Breast epithelium (tissue), 3 donors: ENCODE data around the gene TMEM229B.

Experiments used
- POLR2A ChIP-seq: fragments of 450-650 bp; IDR thresholded peaks from one replicate; pipeline ENCODE4 v1.6.1; 2016; ENCODE audit warnings: antibody characterized with exemption, mild to moderate bottlenecking, moderate library complexity
- POLR2AphosphoS5 ChIP-seq, 3 donors: sonication (generic); formaldehyde crosslinking; IDR thresholded peaks; one replicate each; pipeline ENCODE4 v1.6.1; 2017; ENCODE audit warnings: antibody characterized with exemption in 3 of 3
- TF ChIP-seq, protein P1 (sequence below), 3 donors: fragments of 450-650 bp; IDR thresholded peaks; one replicate each; pipeline ENCODE4 v1.5.1; 2016 to 2017; ENCODE audit warnings: antibody characterized with exemption in 3 of 3, mild to moderate bottlenecking in 3 of 3, moderate library complexity in 3 of 3

DNA sequence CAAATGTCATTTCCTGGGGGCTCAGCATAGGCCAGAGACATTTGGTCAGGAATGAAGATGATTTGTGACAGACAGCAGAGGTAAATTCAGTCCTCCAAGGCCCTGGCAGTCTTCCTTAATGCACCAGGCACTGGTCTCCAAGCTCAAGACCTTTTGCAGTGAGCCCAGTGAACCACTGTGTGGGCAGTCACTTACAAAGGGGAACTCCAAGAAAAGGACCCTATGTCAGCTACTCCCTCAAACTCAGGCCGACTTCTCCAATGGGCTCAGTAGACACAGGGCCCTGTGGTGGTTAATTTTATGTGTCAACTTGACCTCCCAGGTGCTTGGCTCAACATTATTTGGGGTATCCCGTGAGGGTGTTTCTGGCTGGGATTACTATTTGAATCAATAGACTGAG is 47.3 kb downstream of the TMEM229B start:
- TF ChIP-seq, protein P1, sequence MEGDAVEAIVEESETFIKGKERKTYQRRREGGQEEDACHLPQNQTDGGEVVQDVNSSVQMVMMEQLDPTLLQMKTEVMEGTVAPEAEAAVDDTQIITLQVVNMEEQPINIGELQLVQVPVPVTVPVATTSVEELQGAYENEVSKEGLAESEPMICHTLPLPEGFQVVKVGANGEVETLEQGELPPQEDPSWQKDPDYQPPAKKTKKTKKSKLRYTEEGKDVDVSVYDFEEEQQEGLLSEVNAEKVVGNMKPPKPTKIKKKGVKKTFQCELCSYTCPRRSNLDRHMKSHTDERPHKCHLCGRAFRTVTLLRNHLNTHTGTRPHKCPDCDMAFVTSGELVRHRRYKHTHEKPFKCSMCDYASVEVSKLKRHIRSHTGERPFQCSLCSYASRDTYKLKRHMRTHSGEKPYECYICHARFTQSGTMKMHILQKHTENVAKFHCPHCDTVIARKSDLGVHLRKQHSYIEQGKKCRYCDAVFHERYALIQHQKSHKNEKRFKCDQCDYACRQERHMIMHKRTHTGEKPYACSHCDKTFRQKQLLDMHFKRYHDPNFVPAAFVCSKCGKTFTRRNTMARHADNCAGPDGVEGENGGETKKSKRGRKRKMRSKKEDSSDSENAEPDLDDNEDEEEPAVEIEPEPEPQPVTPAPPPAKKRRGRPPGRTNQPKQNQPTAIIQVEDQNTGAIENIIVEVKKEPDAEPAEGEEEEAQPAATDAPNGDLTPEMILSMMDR (IDR thresholded peaks at IDR 0.05), result no peak
- no peak for TF ChIP-seq POLR2AphosphoS5 (IDR thresholded peaks at IDR 0.05)
- TF ChIP-seq POLR2A, result no peak
